Measurements from ENCODE around the gene ETHE1. TPM values are rescaled to one million over a fixed set of nuclear protein-coding genes. Genes with fewer than 3 reads are reported as not detected.

Gene ETHE1
- total RNA-seq, 1 donor from 2014 or later = 118 TPM

DNA sequence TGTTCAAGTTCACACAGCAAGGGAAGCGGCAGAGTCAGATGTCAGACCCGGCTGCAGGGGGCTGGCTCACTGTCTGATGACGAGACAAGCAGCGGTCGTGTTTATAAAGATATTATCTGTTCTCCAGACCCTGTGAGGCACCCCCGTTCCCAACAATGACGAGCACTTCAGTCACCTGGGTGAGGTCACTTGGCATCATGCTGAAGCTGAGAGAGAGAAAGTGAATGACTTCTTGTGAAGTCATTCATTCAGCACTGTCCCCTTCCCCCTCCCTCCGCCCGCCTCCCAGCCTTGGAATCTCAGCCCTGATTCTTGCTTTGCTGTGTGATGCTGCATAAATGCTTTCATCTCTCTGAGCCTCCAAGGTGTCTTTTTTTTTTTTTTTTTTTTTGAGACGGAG is 56.7 kb downstream of the ETHE1 start:
- Histone ChIP-seq H3K27ac (no peak overlapping the region), H3K4me3 (no peak overlapping the region), H3K4me1 (peaks cover 0 to 4% of the 10 kb centered on the region in 2 donors), H3K36me3 (no peaks in the 10 kb centered on the region), H3K27me3 (no peaks in the 10 kb centered on the region), H3K9me3 (no peaks in the 10 kb centered on the region)
- TF ChIP-seq, protein P1, sequence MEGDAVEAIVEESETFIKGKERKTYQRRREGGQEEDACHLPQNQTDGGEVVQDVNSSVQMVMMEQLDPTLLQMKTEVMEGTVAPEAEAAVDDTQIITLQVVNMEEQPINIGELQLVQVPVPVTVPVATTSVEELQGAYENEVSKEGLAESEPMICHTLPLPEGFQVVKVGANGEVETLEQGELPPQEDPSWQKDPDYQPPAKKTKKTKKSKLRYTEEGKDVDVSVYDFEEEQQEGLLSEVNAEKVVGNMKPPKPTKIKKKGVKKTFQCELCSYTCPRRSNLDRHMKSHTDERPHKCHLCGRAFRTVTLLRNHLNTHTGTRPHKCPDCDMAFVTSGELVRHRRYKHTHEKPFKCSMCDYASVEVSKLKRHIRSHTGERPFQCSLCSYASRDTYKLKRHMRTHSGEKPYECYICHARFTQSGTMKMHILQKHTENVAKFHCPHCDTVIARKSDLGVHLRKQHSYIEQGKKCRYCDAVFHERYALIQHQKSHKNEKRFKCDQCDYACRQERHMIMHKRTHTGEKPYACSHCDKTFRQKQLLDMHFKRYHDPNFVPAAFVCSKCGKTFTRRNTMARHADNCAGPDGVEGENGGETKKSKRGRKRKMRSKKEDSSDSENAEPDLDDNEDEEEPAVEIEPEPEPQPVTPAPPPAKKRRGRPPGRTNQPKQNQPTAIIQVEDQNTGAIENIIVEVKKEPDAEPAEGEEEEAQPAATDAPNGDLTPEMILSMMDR (IDR thresholded peaks at IDR 0.05) = no peak
- no peak for DNase-seq (ENCODE audit: low spot score in 2 of 2)
- intact Hi-C loops (cut with DNase I) = no loop called here

GRCh38 chr19:43469160-43469480 is 57.9 kb downstream of the ETHE1 start:
- Histone ChIP-seq H3K27ac (no peak overlapping the region), H3K9me3 (no peaks in the 10 kb centered on the region), H3K4me1 (peaks cover 0 to 4% of the 10 kb centered on the region in 2 donors), H3K4me3 (no peak overlapping the region), H3K27me3 (no peaks in the 10 kb centered on the region), H3K36me3 (no peaks in the 10 kb centered on the region)
- DNase-seq (ENCODE audit: low spot score in 2 of 2) = no peak
- TF ChIP-seq, protein P1 (IDR thresholded peaks at IDR 0.05) = no peak
- intact Hi-C loops (cut with DNase I) = no loop called here

DNA sequence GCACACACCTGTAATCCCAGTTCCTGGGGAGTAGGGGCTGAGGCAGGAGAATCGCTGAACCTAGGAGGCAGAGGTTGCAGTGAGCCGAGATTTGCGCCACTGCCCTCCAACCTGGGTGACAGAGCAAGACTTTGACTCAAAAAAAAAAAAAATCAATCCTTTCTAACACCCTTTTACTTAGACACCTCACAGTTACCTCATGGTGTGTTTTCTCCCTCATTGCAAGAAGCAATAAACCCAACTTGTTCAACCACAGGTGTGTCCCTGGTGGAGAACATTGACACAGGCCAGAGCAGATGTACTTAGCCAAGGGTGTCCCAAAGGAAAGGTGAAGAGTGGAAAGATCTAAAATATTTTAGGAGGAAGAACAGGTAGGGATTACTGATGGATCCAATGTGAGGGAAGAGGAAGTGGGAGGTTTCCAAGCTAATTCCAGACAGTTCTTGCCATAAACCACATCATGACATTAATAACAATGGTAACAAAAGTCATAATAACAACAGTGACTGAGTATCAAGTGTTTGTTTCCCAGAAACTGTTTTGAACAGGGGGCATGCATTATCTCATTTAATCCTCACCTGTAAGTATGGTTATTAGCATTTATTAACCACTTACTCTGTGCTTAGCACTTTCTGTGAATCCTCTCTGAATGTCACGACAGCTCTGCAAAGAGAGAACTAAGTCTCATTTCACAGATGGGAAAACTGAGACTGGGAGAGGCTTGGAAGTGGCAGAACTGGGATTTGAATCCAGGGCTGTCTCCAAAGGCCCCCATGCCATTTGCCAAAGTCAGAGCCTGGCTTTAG is 58.4 kb downstream of the ETHE1 start:
- Histone ChIP-seq H3K27ac (no peak overlapping the region), H3K4me1 (peaks cover 0 to 4% of the 10 kb centered on the region in 2 donors), H3K4me3 (no peak overlapping the region), H3K27me3 (no peaks in the 10 kb centered on the region), H3K36me3 (no peaks in the 10 kb centered on the region), H3K9me3 (no peaks in the 10 kb centered on the region)
- TF ChIP-seq, protein P1 (IDR thresholded peaks at IDR 0.05) = no peak
- intact Hi-C loops (cut with DNase I) = no loop called here
- DNase-seq (ENCODE audit: low spot score in 2 of 2) = no peak

DNA sequence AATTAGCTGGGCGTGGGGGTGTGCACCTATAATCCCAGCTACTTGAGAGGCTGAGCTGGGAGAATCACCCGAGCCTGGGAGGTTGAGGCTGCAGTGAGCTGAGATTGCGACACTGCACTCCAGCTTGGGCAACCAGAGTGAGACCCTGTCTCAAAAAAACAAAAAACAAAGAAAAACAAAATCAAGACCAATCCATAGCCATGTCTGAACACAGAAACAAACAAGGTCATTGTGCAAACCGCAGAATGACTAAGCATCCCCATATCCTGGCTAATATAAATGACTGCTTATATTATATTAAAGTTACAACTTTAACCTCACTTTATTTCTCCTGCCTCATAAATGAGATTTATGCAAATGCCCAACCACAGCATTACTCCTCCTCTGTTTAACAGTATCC is 59.3 kb downstream of the ETHE1 start:
- Histone ChIP-seq H3K4me3 (no peak overlapping the region), H3K9me3 (no peaks in the 10 kb centered on the region), H3K27me3 (no peaks in the 10 kb centered on the region), H3K36me3 (no peaks in the 10 kb centered on the region), H3K4me1 (peaks cover 0 to 8% of the 10 kb centered on the region in 2 donors), H3K27ac (no peak overlapping the region)
- no peak for DNase-seq (ENCODE audit: low spot score in 2 of 2)
- intact Hi-C loops (cut with DNase I) = no loop called here
- TF ChIP-seq, protein P1 (IDR thresholded peaks at IDR 0.05) = no peak

GRCh38 chr19:43467276-43467675 is 59.7 kb downstream of the ETHE1 start:
- no peaks in the 10 kb centered on the region for H3K9me3 ChIP-seq
- TF ChIP-seq, protein P1 (IDR thresholded peaks at IDR 0.05) = no peak
- H3K27me3 ChIP-seq = no peaks in the 10 kb centered on the region
- DNase-seq (ENCODE audit: low spot score in 2 of 2) = no peak
- H3K27ac ChIP-seq = no peak overlapping the region
- intact Hi-C loops (cut with DNase I) = no loop called here
- H3K4me1 ChIP-seq = peaks cover 0 to 8% of the 10 kb centered on the region in 2 donors
- no peaks in the 10 kb centered on the region for H3K36me3 ChIP-seq
- H3K4me3 ChIP-seq = no peak overlapping the region

Measured in ascending aorta (tissue), 2 donors.